Activated T-cell treated with anti-CD3 and anti-CD28 coated beads, Interleukin-2, amount 50 U/mL, for 1 hour (primary cell): ENCODE measurements around the gene SEC24D.
A peak's percentile ranks its signal among the peaks of the same experiment; 100 is the strongest.
"Not testable (repeated sequence)": the region's sequence is repeated elsewhere in the genome, so short reads cannot be mapped to it uniquely, and the experiment has no call there.

ENCODE experiments used
- DNase-seq: peaks from one replicate; pipeline ENCODE4 v3.0.0-alpha.2; 2020

Gene SEC24D, protein sequence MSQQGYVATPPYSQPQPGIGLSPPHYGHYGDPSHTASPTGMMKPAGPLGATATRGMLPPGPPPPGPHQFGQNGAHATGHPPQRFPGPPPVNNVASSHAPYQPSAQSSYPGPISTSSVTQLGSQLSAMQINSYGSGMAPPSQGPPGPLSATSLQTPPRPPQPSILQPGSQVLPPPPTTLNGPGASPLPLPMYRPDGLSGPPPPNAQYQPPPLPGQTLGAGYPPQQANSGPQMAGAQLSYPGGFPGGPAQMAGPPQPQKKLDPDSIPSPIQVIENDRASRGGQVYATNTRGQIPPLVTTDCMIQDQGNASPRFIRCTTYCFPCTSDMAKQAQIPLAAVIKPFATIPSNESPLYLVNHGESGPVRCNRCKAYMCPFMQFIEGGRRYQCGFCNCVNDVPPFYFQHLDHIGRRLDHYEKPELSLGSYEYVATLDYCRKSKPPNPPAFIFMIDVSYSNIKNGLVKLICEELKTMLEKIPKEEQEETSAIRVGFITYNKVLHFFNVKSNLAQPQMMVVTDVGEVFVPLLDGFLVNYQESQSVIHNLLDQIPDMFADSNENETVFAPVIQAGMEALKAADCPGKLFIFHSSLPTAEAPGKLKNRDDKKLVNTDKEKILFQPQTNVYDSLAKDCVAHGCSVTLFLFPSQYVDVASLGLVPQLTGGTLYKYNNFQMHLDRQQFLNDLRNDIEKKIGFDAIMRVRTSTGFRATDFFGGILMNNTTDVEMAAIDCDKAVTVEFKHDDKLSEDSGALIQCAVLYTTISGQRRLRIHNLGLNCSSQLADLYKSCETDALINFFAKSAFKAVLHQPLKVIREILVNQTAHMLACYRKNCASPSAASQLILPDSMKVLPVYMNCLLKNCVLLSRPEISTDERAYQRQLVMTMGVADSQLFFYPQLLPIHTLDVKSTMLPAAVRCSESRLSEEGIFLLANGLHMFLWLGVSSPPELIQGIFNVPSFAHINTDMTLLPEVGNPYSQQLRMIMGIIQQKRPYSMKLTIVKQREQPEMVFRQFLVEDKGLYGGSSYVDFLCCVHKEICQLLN

DNA sequence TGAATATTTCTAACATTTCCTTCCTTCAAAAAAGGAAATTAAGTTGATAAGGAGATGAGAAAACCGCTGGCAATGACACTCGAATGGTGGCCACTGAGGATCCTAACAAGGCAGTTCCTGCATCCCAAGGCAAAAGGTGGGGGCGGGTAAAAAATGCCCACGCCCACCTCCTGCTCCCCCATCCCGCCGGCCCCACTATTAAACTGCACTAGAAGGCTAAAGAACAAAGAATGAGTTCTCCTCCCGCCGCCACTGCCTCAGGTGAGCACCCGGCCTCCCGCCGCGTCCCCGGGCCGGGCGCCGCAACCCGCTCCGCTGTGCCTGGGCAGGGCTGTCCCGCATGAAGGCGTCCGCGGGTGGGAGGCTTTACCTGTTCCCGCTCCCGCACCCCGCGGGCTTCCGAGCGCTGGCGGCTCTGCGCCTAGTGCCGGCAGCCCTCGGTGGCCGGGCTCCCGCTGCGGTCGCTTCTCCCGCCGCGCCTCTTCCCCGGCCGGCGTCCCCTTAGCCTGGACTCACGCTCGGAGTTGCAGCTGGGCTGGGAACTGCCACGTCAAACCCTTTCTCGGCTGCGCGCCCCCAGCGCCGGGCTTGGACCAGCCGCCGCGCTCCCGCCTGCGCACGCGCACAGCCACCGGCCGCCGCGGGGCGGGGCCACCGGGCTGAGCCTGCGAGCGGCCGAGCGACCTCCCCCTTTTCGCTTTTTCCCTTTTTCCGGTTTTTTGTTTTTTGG is at the start of gene SEC24D:
Gene SEC24D (minus strand): TSS at position 556 of the 730 bp plus-strand sequence. CDS start 2,430 bp downstream, outside the sequence.
- peak; percentile 88 for DNase-seq

DNA sequence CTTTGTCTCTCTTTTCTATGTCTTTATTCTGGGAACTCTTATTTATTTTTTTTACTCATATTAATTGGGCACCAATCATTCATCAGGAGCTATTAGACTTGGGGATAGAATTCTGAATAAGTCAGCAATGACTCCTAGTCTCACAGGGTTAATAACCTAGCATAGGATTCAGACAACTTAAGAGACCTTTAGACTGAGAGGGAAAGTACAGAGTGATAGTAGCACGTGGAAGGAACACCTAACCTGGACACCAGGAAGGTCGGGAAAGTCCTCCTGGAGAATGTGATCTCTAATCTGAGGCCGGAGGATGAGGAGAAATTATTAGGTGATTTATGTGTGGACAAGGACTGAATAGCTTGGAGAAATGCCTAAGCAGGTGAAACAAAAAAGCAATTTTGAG is 48.8 kb upstream of the SEC24D start:
- no peak for DNase-seq

DNA sequence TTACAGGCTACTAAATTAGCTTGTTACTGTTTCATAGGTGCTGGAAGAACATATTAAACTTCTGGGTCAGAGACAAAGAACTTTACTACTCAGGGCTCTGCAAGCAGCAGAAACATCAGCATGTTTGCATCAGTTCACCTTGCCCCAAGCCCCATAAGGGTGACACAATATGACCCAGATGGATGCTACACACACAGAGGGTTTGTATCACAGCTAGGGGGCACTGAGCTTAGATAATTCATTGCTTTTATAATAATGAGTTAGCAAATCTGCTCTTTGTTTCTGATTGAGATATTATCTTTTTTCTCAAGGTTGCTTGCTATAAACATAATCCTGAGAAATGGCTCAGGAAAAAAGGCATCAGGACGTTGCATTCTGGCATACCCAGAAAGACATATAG is 47.9 kb upstream of the SEC24D start:
- DNase-seq: no peak

DNA sequence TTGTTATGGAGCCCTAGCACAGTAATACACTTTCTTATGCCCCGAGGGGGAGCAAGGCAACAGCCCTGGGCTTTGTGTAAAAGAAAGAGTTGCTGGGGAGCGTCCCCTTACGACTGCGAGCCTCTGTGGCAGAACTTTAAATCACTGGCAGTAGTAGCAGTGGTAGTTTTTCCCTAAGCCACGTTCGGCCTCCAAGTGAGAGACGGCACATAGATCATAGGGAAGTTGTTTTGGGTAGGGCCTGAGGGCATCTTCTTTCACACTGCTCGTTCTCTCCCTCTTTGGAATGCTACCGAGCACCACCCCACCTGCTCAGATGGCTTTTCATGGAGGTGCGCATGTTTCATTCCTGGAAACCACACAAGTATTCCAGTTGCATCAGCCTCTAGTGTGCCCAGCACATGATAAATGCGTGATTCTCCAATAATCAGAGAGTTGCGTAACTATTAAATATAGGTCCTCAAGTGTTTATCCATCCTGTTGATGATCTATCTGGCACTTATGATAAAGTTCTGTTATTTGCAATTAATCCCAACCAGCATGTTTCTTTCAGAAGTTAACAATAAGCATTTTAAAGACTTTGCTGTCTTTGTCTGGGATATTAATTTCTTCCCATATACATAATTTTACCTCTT is 45.7 kb upstream of the SEC24D start:
- no peak for DNase-seq

DNA sequence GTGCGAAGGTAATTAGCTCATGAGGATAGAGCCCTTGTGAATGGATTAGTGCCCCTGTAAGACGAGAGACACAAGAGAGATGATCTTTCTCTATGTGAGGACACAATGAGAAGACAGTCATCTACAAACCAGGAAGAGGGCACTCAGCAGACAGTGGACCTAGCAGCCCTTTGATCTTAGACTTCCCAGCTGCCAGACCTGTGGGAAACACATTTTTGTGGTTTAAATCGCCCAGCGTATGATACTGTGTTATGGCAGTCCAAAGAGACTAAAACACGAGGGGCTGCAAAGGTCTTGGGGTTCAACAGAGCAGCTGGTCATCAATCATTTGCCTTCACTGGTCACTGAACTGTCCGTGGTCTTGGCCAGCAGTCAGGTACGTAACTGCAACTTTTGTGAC is 43.5 kb upstream of the SEC24D start:
- DNase-seq: no peak

DNA sequence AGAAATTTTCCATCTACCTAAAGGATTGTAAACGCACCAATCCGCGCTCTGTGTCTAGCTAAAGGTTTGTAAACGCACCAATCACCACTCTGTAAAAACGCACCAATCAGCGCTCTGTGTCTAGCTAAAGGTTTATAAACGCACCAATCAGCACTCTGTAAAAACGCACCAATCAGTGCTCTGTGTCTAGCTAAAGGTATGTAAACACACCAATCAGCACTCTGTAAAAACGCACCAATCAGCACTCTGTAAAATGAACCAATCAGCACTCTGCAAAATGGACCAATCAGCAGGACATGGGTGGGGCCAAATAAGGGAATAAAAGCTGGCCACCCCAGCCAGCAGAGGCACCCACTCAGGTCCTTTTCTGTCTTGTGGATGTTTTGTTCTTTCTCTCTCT is 42.6 kb upstream of the SEC24D start:
- not testable (repeated sequence) for DNase-seq

DNA sequence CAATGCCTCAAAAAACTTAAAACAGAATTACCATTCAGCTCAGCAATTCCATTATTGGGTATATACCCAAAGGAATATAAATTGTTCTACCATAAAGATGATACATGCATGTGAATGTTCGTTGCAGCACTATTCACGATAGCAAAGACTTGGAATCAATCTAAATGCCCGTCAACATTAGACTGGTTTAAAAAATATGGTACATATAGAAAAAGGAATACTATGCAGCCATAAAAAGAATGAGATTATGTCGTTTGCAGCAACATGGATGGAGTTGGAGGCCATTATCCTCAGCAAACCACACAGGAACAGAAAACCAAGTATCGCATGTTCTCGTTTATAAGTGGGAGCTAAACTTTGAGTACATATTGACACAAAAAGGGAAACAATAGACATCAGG is 41.9 kb upstream of the SEC24D start:
- DNase-seq: no peak

DNA sequence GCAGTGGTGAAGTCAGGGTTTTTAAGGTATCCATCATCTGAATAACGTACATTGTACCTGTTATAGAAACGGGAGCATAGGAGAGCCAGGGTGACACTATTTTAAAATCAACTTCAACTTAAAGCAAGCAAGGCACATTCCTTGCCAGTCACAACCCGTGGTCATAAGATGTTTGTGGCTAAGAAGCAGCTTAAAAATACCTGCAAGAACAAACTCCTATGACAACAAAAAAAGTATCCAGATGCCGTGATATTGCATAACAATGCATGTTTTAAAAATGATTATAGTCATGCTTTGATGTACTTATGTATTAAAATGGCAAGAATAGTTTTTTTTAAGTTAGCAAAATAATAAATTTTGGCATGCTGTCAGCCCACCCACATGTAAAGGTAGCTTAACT is 36.3 kb upstream of the SEC24D start:
- no peak for DNase-seq

DNA sequence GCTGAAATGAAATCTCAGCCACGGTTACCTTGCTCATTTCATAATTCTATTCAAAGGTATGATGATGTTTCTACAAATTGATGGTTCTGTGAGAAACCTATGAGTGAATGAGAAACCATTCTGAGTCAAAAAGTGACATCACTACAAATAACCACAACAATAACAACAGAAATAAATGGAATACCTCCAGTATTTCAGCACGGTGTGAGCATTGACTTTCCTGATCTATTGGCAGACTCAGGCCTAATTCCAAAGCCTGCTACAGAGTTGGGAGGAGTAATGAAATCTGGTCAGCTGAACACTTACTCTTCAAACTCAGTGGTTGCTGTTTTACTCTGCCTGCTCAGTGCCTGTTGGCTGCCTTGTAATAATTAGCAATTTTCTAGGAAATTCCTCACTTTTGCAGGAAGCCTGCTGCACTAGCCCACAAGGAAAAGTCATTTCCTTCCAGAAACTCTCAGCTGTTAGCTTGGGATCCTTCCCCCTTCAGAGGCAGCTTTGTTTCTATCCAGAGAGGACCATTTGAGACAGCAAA is 33.9 kb upstream of the SEC24D start:
- no peak for DNase-seq

DNA sequence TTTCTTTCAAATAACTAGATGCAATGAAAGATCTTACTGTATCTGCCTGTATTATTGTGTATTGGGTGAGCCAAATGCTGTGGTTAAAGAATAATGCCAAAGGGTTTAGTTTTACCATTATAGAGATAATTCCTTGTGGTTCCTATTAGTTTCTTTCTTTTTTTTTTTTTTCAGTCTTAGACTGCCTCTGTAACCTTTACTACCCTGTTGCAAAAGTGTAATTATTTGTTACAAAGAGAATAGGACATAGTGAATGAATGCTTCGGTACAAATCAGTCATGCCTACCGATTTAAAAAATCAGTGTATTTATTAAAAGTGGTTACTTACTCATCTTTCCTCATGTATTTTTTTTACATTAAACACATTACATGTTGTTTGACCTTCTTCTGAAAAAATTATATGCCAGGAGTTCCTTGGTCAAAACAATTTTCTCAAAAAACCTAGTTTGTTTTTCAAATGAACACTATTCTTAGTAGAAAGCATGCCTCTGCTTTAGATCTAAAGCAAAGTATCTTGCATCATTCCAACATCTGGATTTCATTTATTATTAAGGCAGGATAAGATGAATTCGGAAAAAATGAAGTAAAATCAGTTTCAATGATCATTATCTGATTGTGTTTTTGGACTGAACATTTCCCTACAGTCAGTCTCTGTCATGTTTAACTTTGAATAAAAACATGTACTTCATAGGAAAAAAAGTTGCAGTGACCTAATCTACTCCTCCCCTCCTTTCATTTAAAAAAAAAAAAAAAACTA is 31.6 kb upstream of the SEC24D start:
- DNase-seq: no peak

DNA sequence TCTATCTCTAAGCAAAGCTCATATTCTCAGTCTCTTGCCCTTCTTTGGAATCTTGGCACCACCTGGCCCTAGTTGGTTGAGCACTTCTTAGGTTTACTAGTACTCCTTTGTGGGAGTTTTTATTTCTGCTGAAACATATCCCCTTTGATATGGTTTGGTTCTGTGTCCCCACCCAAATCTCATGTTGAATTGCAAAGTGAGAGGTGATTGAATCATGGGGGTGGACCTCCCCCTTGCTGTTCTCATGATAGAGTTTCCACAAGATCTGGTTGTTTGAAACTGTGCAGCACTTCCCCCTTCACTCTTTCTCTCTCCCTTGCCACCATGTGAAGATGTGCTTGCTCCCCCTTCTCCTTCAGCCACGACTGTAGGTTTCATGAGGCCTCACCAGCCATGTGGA is 30.5 kb upstream of the SEC24D start:
- no peak for DNase-seq

DNA sequence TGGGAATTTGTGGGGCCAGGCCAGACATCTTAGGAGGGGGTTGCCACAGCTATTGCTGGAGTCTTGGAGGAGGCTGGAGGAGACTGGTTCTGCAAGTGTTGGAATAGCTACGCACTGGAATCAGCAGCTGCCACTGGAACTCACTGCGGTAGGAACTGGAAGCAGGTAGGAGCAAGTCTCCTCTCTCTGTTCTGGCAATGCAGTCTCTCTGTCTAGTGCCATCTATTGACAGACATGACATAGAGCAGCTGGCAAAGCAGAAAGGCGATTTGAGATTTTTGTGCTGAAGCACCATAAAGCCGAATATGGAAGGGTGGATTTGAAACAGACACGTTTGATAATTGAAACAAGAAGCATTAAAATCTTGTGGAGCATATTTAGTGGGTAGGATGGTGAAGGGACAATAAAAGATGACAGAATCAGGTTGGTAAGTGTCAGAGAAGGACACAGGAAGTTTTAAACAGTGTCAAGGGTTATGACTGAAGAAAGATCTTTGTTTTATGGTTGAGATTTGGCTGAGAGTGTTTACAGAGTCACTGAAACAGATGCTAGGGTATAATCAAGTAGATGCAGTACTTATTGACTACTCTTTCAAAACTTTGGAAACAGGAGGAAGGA is 29.3 kb upstream of the SEC24D start:
- DNase-seq: no peak

DNA sequence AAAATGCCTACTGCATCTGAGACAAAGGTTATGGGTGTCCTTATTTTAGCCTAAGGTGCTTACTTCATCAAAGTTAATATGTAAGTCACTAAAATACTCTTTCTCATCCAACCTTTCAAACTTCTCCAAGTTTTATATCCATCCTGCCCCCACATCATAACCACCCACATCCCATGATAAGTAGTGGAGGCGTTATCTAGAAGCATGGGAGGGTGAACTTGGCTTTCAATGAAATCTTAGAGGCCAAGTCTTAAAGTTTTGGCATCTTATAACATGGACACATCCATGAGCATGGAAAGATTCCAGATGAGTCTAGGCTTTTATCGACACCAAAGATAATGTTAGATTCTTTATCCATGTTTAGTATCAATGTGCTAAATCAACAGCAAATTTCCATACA is 22.9 kb upstream of the SEC24D start:
- no peak for DNase-seq

DNA sequence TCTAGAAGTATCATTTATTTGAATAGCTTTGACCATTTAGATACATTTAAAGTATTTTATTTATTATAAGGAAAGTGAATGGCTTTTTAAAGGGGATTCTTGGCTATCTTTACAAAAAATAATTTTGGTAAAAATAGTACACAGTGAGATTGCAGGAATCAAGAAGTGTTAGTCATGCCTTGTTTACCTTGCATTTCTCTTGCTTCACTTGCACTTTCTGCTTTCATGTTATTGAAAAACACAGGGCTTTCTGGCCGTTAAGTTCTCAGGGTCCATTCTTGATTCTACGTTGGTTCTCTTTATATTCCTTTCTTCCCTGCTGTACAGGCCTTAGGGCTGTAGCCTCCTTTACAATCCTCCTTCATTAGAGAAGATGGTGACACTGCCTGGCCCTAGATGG is 21.8 kb upstream of the SEC24D start:
- DNase-seq: no peak

DNA sequence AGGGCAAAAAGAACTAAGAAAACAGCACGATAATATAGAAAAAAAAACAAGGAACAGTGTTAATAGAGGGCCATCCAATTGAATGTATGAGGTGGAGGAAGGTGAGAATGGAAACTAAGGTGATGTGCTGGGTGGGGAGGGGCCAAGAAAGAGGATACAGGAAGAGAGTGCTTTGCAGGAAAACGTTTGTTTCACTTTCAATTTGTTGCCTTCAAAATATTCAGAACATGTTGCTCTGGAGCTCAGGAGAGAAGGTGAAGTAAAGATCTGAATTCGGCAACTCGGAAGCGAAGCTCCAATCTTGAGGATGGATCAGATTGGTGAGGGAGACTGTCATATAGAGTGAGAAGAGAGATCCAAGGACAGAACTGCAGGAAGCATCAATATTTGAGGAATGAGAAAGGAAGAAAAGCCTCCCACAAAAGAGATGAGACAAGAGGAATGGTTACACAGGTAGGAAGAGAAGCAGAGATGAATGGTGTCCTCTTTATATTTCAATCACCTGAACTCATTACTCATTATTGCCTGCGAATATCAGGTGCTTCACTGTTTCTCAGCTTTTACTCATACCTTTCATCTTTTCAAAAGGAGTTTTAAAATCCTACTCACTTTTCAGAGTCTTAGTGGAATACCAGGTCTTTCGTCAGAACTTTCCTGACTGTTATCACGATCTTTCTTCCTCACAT is 14.7 kb upstream of the SEC24D start:
- DNase-seq: peak; percentile 22

DNA sequence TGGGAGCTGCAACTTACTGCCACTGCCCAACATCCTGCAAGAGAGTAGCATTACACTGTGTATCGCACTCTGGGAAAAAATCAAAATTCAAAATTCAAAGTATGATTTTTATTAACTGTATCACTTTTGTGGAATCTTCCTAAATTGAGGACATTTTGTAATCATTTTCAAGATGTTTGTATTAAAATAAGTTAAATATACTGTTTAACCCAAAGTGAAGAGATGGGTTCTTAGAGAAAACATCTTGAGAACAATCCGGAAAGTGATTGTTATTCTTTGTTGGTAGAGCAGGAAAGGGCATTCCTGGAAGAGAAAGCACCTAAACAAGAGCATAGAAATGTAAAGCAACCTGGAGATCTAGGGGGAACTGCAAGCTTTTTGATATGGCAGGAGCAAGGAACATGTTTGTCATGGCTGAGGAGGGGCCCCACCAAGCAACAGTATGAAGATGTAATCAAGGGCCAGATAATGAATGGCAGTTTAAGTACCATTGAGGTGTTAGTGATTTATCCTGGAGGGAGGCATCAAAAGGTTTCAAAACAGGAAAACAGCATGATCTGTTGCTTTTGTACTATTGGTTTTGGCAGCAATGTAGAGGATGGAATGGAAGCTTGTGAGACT is 14.1 kb upstream of the SEC24D start:
- DNase-seq: no peak

DNA sequence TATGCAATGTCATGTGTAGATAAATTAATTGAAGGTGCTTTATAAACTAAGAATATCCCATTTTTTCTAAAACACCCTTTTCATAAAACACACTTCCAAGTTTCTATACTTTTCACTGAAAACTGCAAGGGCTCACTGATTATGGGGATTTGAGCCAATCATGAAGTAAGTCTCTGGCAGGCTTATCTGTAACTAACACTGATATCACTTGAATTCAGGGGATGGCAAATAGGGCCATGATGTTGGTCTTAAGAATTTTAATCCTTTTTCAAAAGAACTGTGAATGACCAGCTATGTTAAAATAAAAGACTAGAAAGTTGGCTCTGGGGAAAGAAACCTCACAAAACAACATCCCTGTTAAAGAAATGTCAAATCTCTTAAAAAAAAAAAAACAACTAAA is 13.0 kb upstream of the SEC24D start:
- no peak for DNase-seq

DNA sequence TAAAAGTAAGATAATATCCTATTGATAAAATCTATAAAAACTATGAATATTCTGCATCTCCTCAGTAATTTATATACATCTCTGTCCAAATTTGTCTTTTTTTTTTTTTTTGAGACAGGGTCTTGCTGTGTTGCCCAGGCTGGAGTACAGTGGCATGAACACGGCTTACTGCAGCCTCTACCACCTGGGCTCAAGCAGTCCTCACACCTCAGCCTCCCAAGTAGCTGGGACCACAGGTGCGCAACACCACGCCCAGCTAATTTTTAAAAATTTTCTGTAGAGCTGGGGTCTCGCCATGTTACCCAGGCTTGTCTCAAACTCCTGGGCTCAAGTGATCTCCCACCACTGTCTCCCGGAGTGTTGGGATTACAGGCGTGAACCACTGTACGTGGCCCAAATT is 12.3 kb upstream of the SEC24D start:
- no peak for DNase-seq

DNA sequence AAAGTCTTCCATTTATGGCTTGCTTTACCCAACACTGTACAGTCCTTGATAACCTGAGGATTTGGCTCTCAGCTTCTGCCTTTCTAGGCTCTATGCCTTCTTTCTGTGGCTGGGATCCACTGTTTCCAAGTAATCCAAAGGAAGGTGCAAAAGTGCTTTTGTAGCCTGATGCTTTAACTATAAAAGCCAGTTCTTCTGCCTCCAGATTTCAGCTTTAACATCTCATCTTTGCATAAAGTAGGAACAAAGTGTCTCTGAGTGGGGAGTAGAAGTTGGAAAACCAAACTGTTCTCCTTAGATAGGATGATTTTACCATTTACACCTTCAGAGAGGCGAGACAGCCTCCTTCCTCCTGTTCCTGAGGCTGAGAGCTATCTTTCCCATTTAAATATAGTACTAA is 11.1 kb upstream of the SEC24D start:
- no peak for DNase-seq

DNA sequence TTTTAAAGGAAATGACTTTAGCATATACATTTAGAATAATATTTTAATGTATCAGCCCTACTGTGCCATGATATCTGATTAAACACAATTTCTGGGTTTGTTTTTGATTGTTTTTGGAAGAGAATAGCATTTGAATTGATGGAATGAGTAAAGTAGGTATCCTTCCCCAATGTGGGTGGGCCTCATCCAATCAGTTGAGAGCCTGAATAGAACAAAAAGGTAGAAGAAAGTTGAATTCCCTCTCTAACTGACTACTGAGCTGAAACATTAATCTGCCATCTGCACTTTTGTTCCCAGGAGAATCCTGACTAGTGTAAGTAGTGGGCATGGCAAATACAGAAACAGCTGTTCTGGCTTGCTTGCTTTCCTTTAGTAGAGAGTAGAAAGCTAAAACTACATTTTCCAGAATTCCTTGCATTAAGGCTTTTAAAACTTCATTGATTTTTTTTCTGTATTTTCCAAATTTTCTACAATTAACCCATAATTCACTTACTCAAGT is 9.7 kb upstream of the SEC24D start:
- DNase-seq: no peak
